ENCODE results near the gene ATXN7L1. TPM values are rescaled to one million over a fixed set of nuclear protein-coding genes. Genes with fewer than 3 reads are reported as not detected.

Gene ATXN7L1
- polyA plus RNA-seq, 1 of the 3 experiments (the other 2 are of a cell fraction) = 6.0 TPM

DNA sequence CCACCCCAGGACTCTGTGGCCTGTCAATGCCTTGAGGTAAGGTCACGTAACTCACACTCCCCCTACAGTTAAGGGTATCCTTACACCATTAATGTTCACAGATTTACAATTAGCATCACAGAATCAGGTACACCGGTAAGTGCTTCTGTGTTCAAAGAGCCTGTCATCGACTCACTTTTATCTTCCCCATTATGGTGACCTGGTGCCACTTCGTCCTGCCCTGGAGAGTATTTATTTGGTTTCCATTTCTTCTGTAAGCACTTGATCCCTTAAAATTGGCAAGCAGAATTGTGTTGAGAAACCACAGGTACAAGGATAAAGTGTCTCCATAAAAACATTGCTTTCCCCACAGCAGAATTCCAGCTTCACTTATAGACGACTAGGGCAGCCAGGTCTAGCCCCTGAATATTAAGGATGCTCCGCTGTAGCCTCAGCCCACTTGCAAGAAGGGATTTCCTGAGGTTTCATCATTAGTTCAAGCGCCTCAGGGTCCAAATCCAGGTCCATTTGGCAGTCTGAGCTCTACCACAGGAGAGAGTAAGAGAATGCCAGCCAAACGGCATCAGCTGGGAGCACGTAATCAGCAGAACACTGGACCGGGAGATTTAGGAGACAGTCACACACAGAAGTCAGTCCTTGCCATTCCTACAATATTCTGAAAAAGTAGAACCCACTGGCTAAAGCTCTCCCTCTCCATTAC lies 10.1 kb downstream of the ATXN7L1 start:
- Histone ChIP-seq H3K36me3 (replicated peaks in 1 of 2; ENCODE audit: control insufficient read depth in 1 of 2, insufficient read depth in 2 of 2, low read length in 1 of 2) (peaks cover 0 to 3% of the 10 kb centered on the region in 2 experiments), H3K27ac (ENCODE audit: low read depth in 2 of 2, low read length in 1 of 2) (no peak overlapping the region), H3K79me2 (ENCODE audit: insufficient read depth) (0 out of 2 replicates have a peak, but pooled peaks cover 4% of the 10 kb centered on the region), H3F3A (replicated peaks; ENCODE audit: insufficient read depth) (no peaks in the 10 kb centered on the region), H3K4me2 (no peak overlapping the region), H3K27me3 (ENCODE audit: insufficient read depth) (no peaks in the 10 kb centered on the region), H3K9ac (no peak overlapping the region), H4K20me1 (ENCODE audit: insufficient read depth) (0 out of 2 replicates have a peak, but pooled peaks cover 4% of the 10 kb centered on the region), H3K4me3 (ENCODE audit: low read depth in 2 of 2, low read length in 1 of 2) (no peak overlapping the region), H2AFZ (ENCODE audit: low read depth) (no peak overlapping the region), H3K9me3 (no peaks in the 10 kb centered on the region), H3K4me1 (ENCODE audit: control insufficient read depth in 1 of 2, insufficient read depth in 2 of 2, low read depth in 1 of 2, low read length in 1 of 2) (no peaks in the 10 kb centered on the region), H3K9me2 (no peaks in the 10 kb centered on the region)
- CTCF ChIA-PET = interaction anchor here (1.0 kb wide), 1 partner anchor 9 kb away, joined by 3 read pairs; no protein-coding TSS in a partner anchor
- 96% methylated on average over 10 of the region's 10 CpGs for WGBS (ENCODE audit: low lambda C conversion rate)
- POLR2A ChIA-PET = no interaction called here
- DNase-seq = no peak
- TF ChIP-seq EP300 (IDR thresholded peaks at IDR 0.05; ENCODE audit: borderline replicate concordance in 1 of 2, low read depth in 1 of 2, low read length in 1 of 2) (no peak), RCOR1 (IDR thresholded peaks at IDR 0.05; ENCODE audit: low read length) (no peak), MEF2A (IDR thresholded peaks at IDR 0.05; ENCODE audit: borderline replicate concordance, low read depth) (no peak), NFIC (IDR thresholded peaks at IDR 0.05; ENCODE audit: borderline replicate concordance) (no peak)
- TF ChIP-seq, protein P1, sequence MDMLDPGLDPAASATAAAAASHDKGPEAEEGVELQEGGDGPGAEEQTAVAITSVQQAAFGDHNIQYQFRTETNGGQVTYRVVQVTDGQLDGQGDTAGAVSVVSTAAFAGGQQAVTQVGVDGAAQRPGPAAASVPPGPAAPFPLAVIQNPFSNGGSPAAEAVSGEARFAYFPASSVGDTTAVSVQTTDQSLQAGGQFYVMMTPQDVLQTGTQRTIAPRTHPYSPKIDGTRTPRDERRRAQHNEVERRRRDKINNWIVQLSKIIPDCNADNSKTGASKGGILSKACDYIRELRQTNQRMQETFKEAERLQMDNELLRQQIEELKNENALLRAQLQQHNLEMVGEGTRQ (IDR thresholded peaks at IDR 0.05; ENCODE audit: borderline replicate concordance, low read depth, low read length) = no peak
- TF ChIP-seq, protein P2, sequence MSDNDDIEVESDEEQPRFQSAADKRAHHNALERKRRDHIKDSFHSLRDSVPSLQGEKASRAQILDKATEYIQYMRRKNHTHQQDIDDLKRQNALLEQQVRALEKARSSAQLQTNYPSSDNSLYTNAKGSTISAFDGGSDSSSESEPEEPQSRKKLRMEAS (IDR thresholded peaks at IDR 0.05; ENCODE audit: low read depth) = no peak

- no peaks in the 10 kb centered on the region for H3K9me2 ChIP-seq
- ChIA-PET POLR2A (no interaction called here), CTCF (interaction anchor here (0.6 to 6.9 kb wide), 7 partner anchors 13 to 392 kb away, joined by 3 to 34 read pairs (median 4); partner anchors contain the start of gene ATXN7L1)
- no peaks in the 10 kb centered on the region for H3K27me3 ChIP-seq (ENCODE audit: insufficient read depth)
- no peak overlapping the region for H3K4me3 ChIP-seq (ENCODE audit: low read depth in 2 of 2, low read length in 1 of 2)
- H4K20me1 ChIP-seq (ENCODE audit: insufficient read depth) = 0 out of 2 replicates have a peak, but pooled peaks cover 4% of the 10 kb centered on the region
- H3K27ac ChIP-seq (ENCODE audit: low read depth in 2 of 2, low read length in 1 of 2) = no peak overlapping the region
- peaks cover 0 to 3% of the 10 kb centered on the region in 2 experiments for H3K36me3 ChIP-seq (replicated peaks in 1 of 2; ENCODE audit: control insufficient read depth in 1 of 2, insufficient read depth in 2 of 2, low read length in 1 of 2)
- no peaks in the 10 kb centered on the region for H3K9me3 ChIP-seq
- no peak overlapping the region for H3K4me2 ChIP-seq
- H3K4me1 ChIP-seq (ENCODE audit: control insufficient read depth in 1 of 2, insufficient read depth in 2 of 2, low read depth in 1 of 2, low read length in 1 of 2) = no peaks in the 10 kb centered on the region
- H3K9ac ChIP-seq = no peak overlapping the region
- H2AFZ ChIP-seq (ENCODE audit: low read depth) = no peak overlapping the region
- no peaks in the 10 kb centered on the region for H3F3A ChIP-seq (replicated peaks; ENCODE audit: insufficient read depth)
- no peak for DNase-seq
- no peak for TF ChIP-seq ELF1 (IDR thresholded peaks at IDR 0.05)
- no peak for TF ChIP-seq EZH2phosphoT487 (IDR thresholded peaks at IDR 0.05; ENCODE audit: borderline replicate concordance, low read depth)
- TF ChIP-seq MXI1 (IDR thresholded peaks at IDR 0.05; ENCODE audit: low read depth, low read length) = no peak
- TF ChIP-seq POLR2AphosphoS5 (IDR thresholded peaks at IDR 0.05; ENCODE audit: low read depth, low read length) = no peak
- no peak for TF ChIP-seq RCOR1 (IDR thresholded peaks at IDR 0.05; ENCODE audit: low read length)
- TF ChIP-seq, protein P2 (IDR thresholded peaks at IDR 0.05; ENCODE audit: low read depth) = no peak
- no peak for TF ChIP-seq TAF1 (IDR thresholded peaks at IDR 0.05; ENCODE audit: borderline replicate concordance, low read depth, low read length)
- no peak for TF ChIP-seq REST (IDR thresholded peaks at IDR 0.05; ENCODE audit: low read depth, low read length)
- TF ChIP-seq, protein P1 (IDR thresholded peaks at IDR 0.05; ENCODE audit: borderline replicate concordance, low read depth, low read length) = no peak
- TF ChIP-seq, protein P3, sequence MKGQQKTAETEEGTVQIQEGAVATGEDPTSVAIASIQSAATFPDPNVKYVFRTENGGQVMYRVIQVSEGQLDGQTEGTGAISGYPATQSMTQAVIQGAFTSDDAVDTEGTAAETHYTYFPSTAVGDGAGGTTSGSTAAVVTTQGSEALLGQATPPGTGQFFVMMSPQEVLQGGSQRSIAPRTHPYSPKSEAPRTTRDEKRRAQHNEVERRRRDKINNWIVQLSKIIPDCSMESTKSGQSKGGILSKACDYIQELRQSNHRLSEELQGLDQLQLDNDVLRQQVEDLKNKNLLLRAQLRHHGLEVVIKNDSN (IDR thresholded peaks at IDR 0.05; ENCODE audit: borderline replicate concordance, low read depth) = no peak
- TF ChIP-seq GABPA (IDR thresholded peaks at IDR 0.05; ENCODE audit: low read depth) = no peak
- no peak for TF ChIP-seq NFIC (IDR thresholded peaks at IDR 0.05; ENCODE audit: borderline replicate concordance)
- TF ChIP-seq TCF12 (IDR thresholded peaks at IDR 0.05) = no peak
- 0 out of 2 replicates have a peak, but pooled peaks cover under 1% of the 10 kb centered on the region for H3K79me2 ChIP-seq (ENCODE audit: insufficient read depth)
- 90% methylated on average over 2 of the region's 2 CpGs for WGBS (ENCODE audit: low lambda C conversion rate)
These were observed 12.5 kb downstream of the ATXN7L1 start for GRCh38 chr7:105863876-105864275.

All from SK-N-SH (cell line).